Neural cell (in vitro differentiated cells): ENCODE results near the gene TPBGL.

Source experiments
- EP300 ChIP-seq: fragments of 450-650 bp; conservative IDR thresholded peaks from 2 replicates; pipeline ENCODE4 v1.6.1; 2014; ENCODE audit warnings: antibody characterized with exemption, mild to moderate bottlenecking, moderate library complexity; ENCODE audit not compliant: poor library complexity, severe bottlenecking
- EZH2 ChIP-seq: fragments of 200-600, 300-800 bp; shearing (Covaris generic), sonication (generic); IDR thresholded peaks from 2 replicates; pipeline ENCODE4 v1.6.1; 2014; ENCODE audit warnings: antibody characterized with exemption, low read length, borderline replicate concordance, mild to moderate bottlenecking; ENCODE audit not compliant: insufficient read depth, poor library complexity, severe bottlenecking
- POLR2AphosphoS5 ChIP-seq: IDR thresholded peaks from 2 replicates; pipeline ENCODE4 v1.6.1; 2012
- SMC3 ChIP-seq: fragments of 450-650 bp; conservative IDR thresholded peaks from 2 replicates; pipeline ENCODE4 v1.6.1; 2014; ENCODE audit warnings: antibody characterized with exemption, mild to moderate bottlenecking, moderate library complexity; ENCODE audit not compliant: poor library complexity
- TAF1 ChIP-seq: IDR thresholded peaks from 2 replicates; pipeline ENCODE4 v1.6.1; 2012; ENCODE audit warnings: low read depth
- TF ChIP-seq, protein P1 (sequence below): fragments of 450-650 bp; IDR thresholded peaks from 2 replicates; pipeline ENCODE4 v1.5.1; 2014; ENCODE audit warnings: antibody characterized with exemption, mild to moderate bottlenecking, moderate library complexity; ENCODE audit not compliant: poor library complexity, severe bottlenecking

DNA sequence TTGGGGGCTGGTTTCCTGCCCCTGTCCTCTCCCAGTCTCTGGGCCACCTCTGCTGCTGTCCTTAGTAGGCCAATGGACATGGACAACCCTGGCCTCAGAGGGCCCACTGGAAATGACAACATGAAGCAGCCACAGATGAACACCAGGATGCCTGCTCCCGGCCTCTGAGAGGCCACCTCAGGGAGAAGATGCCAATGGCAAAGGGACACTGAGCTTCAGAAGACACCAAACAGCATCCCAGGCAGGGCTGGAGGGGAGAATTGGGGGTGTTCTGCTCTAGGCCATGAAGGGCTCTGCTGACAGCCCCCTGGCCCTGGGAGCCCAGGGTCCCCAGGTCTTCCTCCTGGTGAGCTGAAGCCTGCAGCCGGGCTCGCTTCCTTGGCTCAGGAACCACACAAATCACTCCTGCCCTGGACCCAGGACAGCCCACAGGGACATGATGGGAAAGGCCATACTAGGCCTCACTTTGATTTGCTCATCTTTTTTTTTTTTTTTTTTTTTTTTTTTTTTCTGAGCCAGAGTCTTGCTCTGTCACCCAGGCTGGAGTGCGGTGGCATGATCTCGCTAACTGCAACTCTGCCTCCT, 45.3 kb downstream of the TPBGL start:
- TF ChIP-seq, protein P1, sequence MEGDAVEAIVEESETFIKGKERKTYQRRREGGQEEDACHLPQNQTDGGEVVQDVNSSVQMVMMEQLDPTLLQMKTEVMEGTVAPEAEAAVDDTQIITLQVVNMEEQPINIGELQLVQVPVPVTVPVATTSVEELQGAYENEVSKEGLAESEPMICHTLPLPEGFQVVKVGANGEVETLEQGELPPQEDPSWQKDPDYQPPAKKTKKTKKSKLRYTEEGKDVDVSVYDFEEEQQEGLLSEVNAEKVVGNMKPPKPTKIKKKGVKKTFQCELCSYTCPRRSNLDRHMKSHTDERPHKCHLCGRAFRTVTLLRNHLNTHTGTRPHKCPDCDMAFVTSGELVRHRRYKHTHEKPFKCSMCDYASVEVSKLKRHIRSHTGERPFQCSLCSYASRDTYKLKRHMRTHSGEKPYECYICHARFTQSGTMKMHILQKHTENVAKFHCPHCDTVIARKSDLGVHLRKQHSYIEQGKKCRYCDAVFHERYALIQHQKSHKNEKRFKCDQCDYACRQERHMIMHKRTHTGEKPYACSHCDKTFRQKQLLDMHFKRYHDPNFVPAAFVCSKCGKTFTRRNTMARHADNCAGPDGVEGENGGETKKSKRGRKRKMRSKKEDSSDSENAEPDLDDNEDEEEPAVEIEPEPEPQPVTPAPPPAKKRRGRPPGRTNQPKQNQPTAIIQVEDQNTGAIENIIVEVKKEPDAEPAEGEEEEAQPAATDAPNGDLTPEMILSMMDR: no peak
- no peak for TF ChIP-seq POLR2AphosphoS5
- no peak for TF ChIP-seq EZH2
- no peak for TF ChIP-seq EP300
- no peak for TF ChIP-seq SMC3
- no peak for TF ChIP-seq TAF1
